SU-DHL-6 (cell line): ENCODE measurements around the gene CHRM2.

Experiments
- H2AFZ ChIP-seq: fragments of 200-600 bp; sonication (generic); 2 replicates; pipeline ENCODE4 v1.6.1; 2014; ENCODE audit warnings: low read depth, mild to moderate bottlenecking, moderate library complexity, mixed read lengths, antibody characterized with exemption, low read length; ENCODE audit not compliant: severe bottlenecking
- H3F3A ChIP-seq: fragments of 200-600 bp; shearing (Covaris generic); 2 replicates; pipeline ENCODE4 v1.6.0; 2016; ENCODE audit warnings: antibody characterized with exemption, mild to moderate bottlenecking; ENCODE audit not compliant: insufficient read depth
- H3K27ac ChIP-seq: fragments of 200-600 bp; sonication (generic); 2 replicates; pipeline ENCODE4 v1.5.1; 2016; ENCODE audit warnings: low read depth, mild to moderate bottlenecking, low read length, moderate library complexity, mixed read lengths
- H3K27me3 ChIP-seq: fragments of 200-600 bp; sonication (generic), shearing (Covaris generic); 2 replicates; pipeline ENCODE4 v1.6.0; 2014; ENCODE audit warnings: mild to moderate bottlenecking, low read length
- H3K36me3 ChIP-seq: fragments of 200-600 bp; sonication (generic); 2 replicates; pipeline ENCODE4 v1.6.1; 2014; ENCODE audit warnings: mild to moderate bottlenecking, low read length, mixed read lengths
- H3K4me2 ChIP-seq: fragments of 300-600, 200-600 bp; shearing (Covaris generic), sonication (generic); 2 replicates; pipeline ENCODE4 v1.6.0; 2014; ENCODE audit warnings: low read length, low read depth, mild to moderate bottlenecking; ENCODE audit not compliant: poor library complexity, severe bottlenecking
- H3K4me3 ChIP-seq: fragments of 200-600 bp; sonication (generic); 2 replicates; pipeline ENCODE4 v1.5.1; 2014; ENCODE audit warnings: antibody characterized with exemption, low read length, mild to moderate bottlenecking, mixed read lengths; ENCODE audit not compliant: insufficient read depth, poor library complexity, severe bottlenecking
- H3K79me2 ChIP-seq: fragments of 200-600 bp; sonication (generic); 2 replicates; pipeline ENCODE4 v1.6.1; 2014; ENCODE audit warnings: mild to moderate bottlenecking, low read length, moderate library complexity; ENCODE audit not compliant: insufficient read depth
- H3K9ac ChIP-seq: fragments of 200-600 bp; sonication (generic); 2 replicates; pipeline ENCODE4 v1.7.0; 2014; ENCODE audit warnings: mild to moderate bottlenecking, low read length
- H3K9me2 ChIP-seq: fragments of 200-600 bp; sonication (generic); replicated peaks from 2 replicates; pipeline ENCODE4 v1.6.1; 2014; ENCODE audit warnings: low read length; ENCODE audit not compliant: insufficient read depth
- H3K9me3 ChIP-seq: fragments of 200-600 bp; sonication (generic); 2 replicates; pipeline ENCODE4 v1.6.1; 2014; ENCODE audit warnings: low read length, mixed read lengths; ENCODE audit not compliant: insufficient read depth
- H4K20me1 ChIP-seq: fragments of 200-600 bp; sonication (generic); 2 replicates; pipeline ENCODE4 v1.6.1; 2014; ENCODE audit warnings: low read depth, mild to moderate bottlenecking, antibody characterized with exemption, low read length, moderate library complexity, mixed read lengths
- CTCF ChIP-seq: fragments of 200-600 bp; sonication (generic); IDR thresholded peaks from one replicate; pipeline ENCODE4 v1.5.1; 2017; ENCODE audit warnings: antibody characterized with exemption, mild to moderate bottlenecking, low read length, moderate library complexity; ENCODE audit not compliant: insufficient read depth, poor library complexity, severe bottlenecking
- EZH2phosphoT487 ChIP-seq: fragments of 200-600 bp; sonication (generic), shearing (Covaris generic); conservative IDR thresholded peaks from 2 replicates; pipeline ENCODE4 v1.6.1; 2018; ENCODE audit warnings: mild to moderate bottlenecking, antibody characterized with exemption, low read length, moderate library complexity, mixed read lengths

The CHRM2 gene

GRCh38 chr7:136956671-136957070 lies 88.2 kb downstream of the CHRM2 start:
- H2AFZ ChIP-seq, result no peak overlapping the region

GRCh38 chr7:136957391-136957790 lies 88.9 kb downstream of the CHRM2 start:
- Histone ChIP-seq H3K27ac (no peak overlapping the region), H3K4me2 (no peak overlapping the region), H3F3A (no peaks in the 10 kb centered on the region), H3K79me2 (no peaks in the 10 kb centered on the region), H3K9me2 (no peaks in the 10 kb centered on the region), H4K20me1 (no peaks in the 10 kb centered on the region), H3K36me3 (no peaks in the 10 kb centered on the region), H3K27me3 (no peaks in the 10 kb centered on the region), H3K9ac (no peak overlapping the region), H3K4me3 (no peak overlapping the region), H3K9me3 (no peaks in the 10 kb centered on the region), H2AFZ (no peak overlapping the region)
- TF ChIP-seq EZH2phosphoT487 (no peak), CTCF (no peak)

More at GRCh38 chr7:136956671-136957070, 88.2 kb downstream of the CHRM2 start:
- no peaks in the 10 kb centered on the region for H3K9me2 ChIP-seq
- no peaks in the 10 kb centered on the region for H4K20me1 ChIP-seq
- H3K79me2 ChIP-seq, result no peaks in the 10 kb centered on the region
- H3K4me3 ChIP-seq, result no peak overlapping the region
- H3K9me3 ChIP-seq, result no peaks in the 10 kb centered on the region
- H3K4me2 ChIP-seq, result no peak overlapping the region
- H3K27me3 ChIP-seq, result no peaks in the 10 kb centered on the region
- TF ChIP-seq CTCF (no peak), EZH2phosphoT487 (no peak)
- no peaks in the 10 kb centered on the region for H3F3A ChIP-seq
- H3K9ac ChIP-seq, result no peak overlapping the region
- H3K27ac ChIP-seq, result no peak overlapping the region
- H3K36me3 ChIP-seq, result no peaks in the 10 kb centered on the region

GRCh38 chr7:136958016-136958415 lies 89.6 kb downstream of the CHRM2 start:
- H3K4me2 ChIP-seq, result no peak overlapping the region
- no peaks in the 10 kb centered on the region for H3K9me2 ChIP-seq
- no peaks in the 10 kb centered on the region for H3K79me2 ChIP-seq
- no peaks in the 10 kb centered on the region for H3K36me3 ChIP-seq
- no peaks in the 10 kb centered on the region for H3K27me3 ChIP-seq
- no peak for TF ChIP-seq CTCF
- TF ChIP-seq EZH2phosphoT487, result no peak
- H3K27ac ChIP-seq, result no peak overlapping the region
- H3F3A ChIP-seq, result no peaks in the 10 kb centered on the region
- H2AFZ ChIP-seq, result no peak overlapping the region
- no peak overlapping the region for H3K4me3 ChIP-seq
- no peaks in the 10 kb centered on the region for H4K20me1 ChIP-seq
- H3K9ac ChIP-seq, result no peak overlapping the region
- no peaks in the 10 kb centered on the region for H3K9me3 ChIP-seq

GRCh38 chr7:136964347-136964746 lies 95.9 kb downstream of the CHRM2 start:
- Histone ChIP-seq H3F3A (no peaks in the 10 kb centered on the region), H3K9me3 (no peaks in the 10 kb centered on the region), H3K27ac (no peak overlapping the region), H3K79me2 (no peaks in the 10 kb centered on the region), H3K4me2 (no peak overlapping the region), H4K20me1 (no peaks in the 10 kb centered on the region), H3K9ac (no peak overlapping the region), H3K9me2 (no peaks in the 10 kb centered on the region), H3K4me3 (no peak overlapping the region), H3K36me3 (no peaks in the 10 kb centered on the region), H3K27me3 (no peaks in the 10 kb centered on the region), H2AFZ (no peak overlapping the region)
- TF ChIP-seq EZH2phosphoT487 (no peak), CTCF (no peak)
